H9 (cell line): ENCODE results near the gene LOXL1. TPM values are rescaled to one million over a fixed set of nuclear protein-coding genes. Genes with fewer than 3 reads are reported as not detected.
A peak's percentile ranks its signal among the peaks of the same experiment; 100 is the strongest.

ENCODE experiments used
- DNase-seq: peaks from one replicate; pipeline ENCODE4 v3.0.0-alpha.2; 2017
- H2AFZ ChIP-seq: one replicate; pipeline ENCODE4 v1.6.1; 2013; ENCODE audit warnings: mild to moderate bottlenecking, low read length, control low read depth, moderate library complexity
- H2AK5ac ChIP-seq: 2 replicates; pipeline ENCODE4 v1.6.1; 2013; ENCODE audit warnings: low read length, control low read depth, mixed read lengths; ENCODE audit not compliant: insufficient read length
- H2BK120ac ChIP-seq: one replicate; pipeline ENCODE4 v1.6.1; 2013; ENCODE audit warnings: low read depth, mild to moderate bottlenecking, low read length, control low read depth, inconsistent platforms; ENCODE audit not compliant: poor library complexity, severe bottlenecking
- H2BK12ac ChIP-seq: 2 replicates; pipeline ENCODE4 v1.6.1; 2013; ENCODE audit warnings: low read length, control low read depth, mixed read lengths, low read depth; ENCODE audit not compliant: insufficient read length
- H2BK15ac ChIP-seq: 2 replicates; pipeline ENCODE4 v1.6.1; 2013; ENCODE audit warnings: low read depth, low read length, control low read depth
- H2BK20ac ChIP-seq: one replicate; pipeline ENCODE4 v1.6.1; 2013; ENCODE audit warnings: low read depth, mild to moderate bottlenecking, low read length, control low read depth, inconsistent platforms; ENCODE audit not compliant: poor library complexity, severe bottlenecking
- H2BK5ac ChIP-seq: 2 replicates; pipeline ENCODE4 v1.6.1; 2013; ENCODE audit warnings: low read length, control low read depth, mixed read lengths; ENCODE audit not compliant: insufficient read length
- H3K14ac ChIP-seq: 2 replicates; pipeline ENCODE4 v1.6.1; 2013; ENCODE audit warnings: low read length, control low read depth; ENCODE audit not compliant: insufficient read depth
- H3K18ac ChIP-seq: 2 replicates; pipeline ENCODE4 v1.6.1; 2013; ENCODE audit warnings: low read depth, mild to moderate bottlenecking, mixed read lengths, low read length, control low read depth; ENCODE audit not compliant: insufficient read length
- H3K23ac ChIP-seq: 2 replicates; pipeline ENCODE4 v1.6.1; 2013; ENCODE audit warnings: low read length, control low read depth, mixed read lengths, low read depth; ENCODE audit not compliant: insufficient read length
- H3K23me2 ChIP-seq: 2 replicates; pipeline ENCODE4 v1.6.1; 2013; ENCODE audit warnings: low read depth, mild to moderate bottlenecking, mixed read lengths, low read length, control low read depth; ENCODE audit not compliant: insufficient read length, poor library complexity, severe bottlenecking
- H3K27ac ChIP-seq: 2 replicates; pipeline ENCODE4 v1.5.1; 2013; ENCODE audit warnings: low read length, control low read depth, mixed read lengths, low read depth; ENCODE audit not compliant: insufficient read length
- H3K27me3 ChIP-seq: 2 replicates; pipeline ENCODE4 v1.6.1; 2013; ENCODE audit warnings: low read length, control low read depth, inconsistent platforms; ENCODE audit not compliant: insufficient read depth
- H3K4ac ChIP-seq: 2 replicates; pipeline ENCODE4 v1.6.1; 2013; ENCODE audit warnings: low read depth, mild to moderate bottlenecking, control low read depth, inconsistent platforms, low read length, moderate library complexity
- H3K4me1 ChIP-seq: 2 replicates; pipeline ENCODE4 v1.6.1; 2013; ENCODE audit warnings: low read length, control low read depth, inconsistent platforms; ENCODE audit not compliant: insufficient read depth
- H3K4me2 ChIP-seq: 2 replicates; pipeline ENCODE4 v1.6.1; 2013; ENCODE audit warnings: low read length, control low read depth, mixed read lengths; ENCODE audit not compliant: insufficient read length, insufficient read depth
- H3K56ac ChIP-seq: 2 replicates; pipeline ENCODE4 v1.6.1; 2013; ENCODE audit warnings: low read depth, mild to moderate bottlenecking, mixed read lengths, low read length, control low read depth; ENCODE audit not compliant: insufficient read length
- H3K79me1 ChIP-seq: 2 replicates; pipeline ENCODE4 v1.6.1; 2013; ENCODE audit warnings: low read depth, mild to moderate bottlenecking, moderate library complexity, low read length, control low read depth, inconsistent platforms; ENCODE audit not compliant: insufficient read depth, poor library complexity, severe bottlenecking
- H3K79me2 ChIP-seq: 2 replicates; pipeline ENCODE4 v1.6.1; 2013; ENCODE audit warnings: low read length, control low read depth, inconsistent platforms; ENCODE audit not compliant: insufficient read depth
- H3K9ac ChIP-seq: 2 replicates; pipeline ENCODE4 v1.6.1; 2013; ENCODE audit warnings: low read length, control low read depth, mixed read lengths; ENCODE audit not compliant: insufficient read length; ENCODE audit errors: extremely low read depth
- H3K9me3 ChIP-seq: one replicate; pipeline ENCODE4 v1.6.1; 2013; ENCODE audit warnings: low read depth, low read length, inconsistent platforms; ENCODE audit not compliant: control insufficient read depth
- H3T11ph ChIP-seq: one replicate; pipeline ENCODE4 v1.6.1; 2013; ENCODE audit warnings: mild to moderate bottlenecking, low read length, control low read depth, inconsistent platforms
- H4K20me1 ChIP-seq: one replicate; pipeline ENCODE4 v1.6.1; 2013; ENCODE audit not compliant: control insufficient read depth, insufficient read length, insufficient read depth
- H4K5ac ChIP-seq: 2 replicates; pipeline ENCODE4 v1.6.1; 2013; ENCODE audit warnings: low read depth, mild to moderate bottlenecking, mixed read lengths, low read length, control low read depth; ENCODE audit not compliant: insufficient read length
- H4K8ac ChIP-seq: replicated peaks from 2 replicates; pipeline ENCODE4 v1.6.1; 2013; ENCODE audit warnings: low read length, control low read depth, mixed read lengths, low read depth; ENCODE audit not compliant: insufficient read length
- H4K91ac ChIP-seq: 2 replicates; pipeline ENCODE4 v1.6.1; 2013; ENCODE audit warnings: low read depth, mild to moderate bottlenecking, moderate library complexity, mixed read lengths, low read length, control low read depth; ENCODE audit not compliant: insufficient read length
- H3K27ac Mint-ChIP-seq, 3 experiments: 2 replicates in 2 of 3; 3 replicates in 1 of 3; pipeline ENCODE4 v1.8.0; 2020 to 2021; ENCODE audit warnings: mixed read lengths in 3 of 3, mild to moderate bottlenecking in 1 of 3, moderate library complexity in 1 of 3
- H3K27me3 Mint-ChIP-seq: 2 replicates; pipeline ENCODE4 v1.8.0; 2021; ENCODE audit warnings: low read depth, mild to moderate bottlenecking, moderate library complexity, mixed read lengths
- H3K36me3 Mint-ChIP-seq, 3 experiments: 2 replicates in 2 of 3; 3 replicates in 1 of 3; pipeline ENCODE4 v1.8.0; 2020 to 2021; ENCODE audit warnings: low read depth in 3 of 3, mixed read lengths in 3 of 3; ENCODE audit not compliant: insufficient read depth in 1 of 3
- H3K4me1 Mint-ChIP-seq, 2 experiments: 2 replicates each; pipeline ENCODE4 v1.8.0; 2020; ENCODE audit warnings: mixed read lengths in 2 of 2
- H3K4me3 Mint-ChIP-seq, 2 experiments: 2 replicates in 1 of 2; 3 replicates in 1 of 2; pipeline ENCODE4 v1.8.0; 2020 to 2021; ENCODE audit warnings: mild to moderate bottlenecking in 2 of 2, mixed read lengths in 2 of 2, moderate library complexity in 1 of 2
- H3K9me3 Mint-ChIP-seq, 2 experiments: 2 replicates in 1 of 2; 3 replicates in 1 of 2; pipeline ENCODE4 v1.8.0; 2020; ENCODE audit warnings: mild to moderate bottlenecking in 2 of 2, mixed read lengths in 2 of 2, moderate library complexity in 1 of 2
- WGBS: extraction: QIAGEN DNeasy Blood & Tissue Kit; methylation state at CpG from one replicate; pipeline ENCODE4 v1.1.7; 2013; ENCODE audit warnings: missing lambda C conversion rate, low lambda C conversion rate, mixed read lengths; ENCODE audit not compliant: insufficient read length; ENCODE audit errors: extremely low coverage; 5-methylcytosine and 5-hydroxymethylcytosine counted together
- total RNA-seq: library from RNA; stranded (reverse); gene quantifications from 2 replicates; pipeline ENCODE4 v1.2.1, GENCODE V29; 2021
- TF ChIP-seq, protein P1 (sequence below): fragments of 200-600 bp; sonication (generic); conservative IDR thresholded peaks from 3 replicates; pipeline ENCODE4 v1.8.0; 2021; ENCODE audit warnings: antibody characterized with exemption, mild to moderate bottlenecking

The LOXL1 gene
- total RNA-seq, 1 experiment from 2014 or later = 9.1 TPM

GRCh38 chr15:73986055-73986775 lies 60.0 kb downstream of the LOXL1 start:
- Histone ChIP-seq H2AK5ac (no peak overlapping the region), H2BK5ac (no peak overlapping the region), H3K27me3 (no peaks in the 10 kb centered on the region), H2BK20ac (no peak overlapping the region), H3K4me2 (no peak overlapping the region), H3T11ph (no peak overlapping the region), H2AFZ (no peak overlapping the region), H3K4me1 (no peaks in the 10 kb centered on the region), H4K91ac (no peak overlapping the region), H3K14ac (no peak overlapping the region), H3K23ac (no peak overlapping the region), H2BK15ac (no peak overlapping the region), H4K5ac (no peak overlapping the region), H2BK12ac (no peak overlapping the region), H3K9me3 (no peaks in the 10 kb centered on the region), H3K9ac (no peak overlapping the region), H4K20me1 (no peaks in the 10 kb centered on the region), H3K23me2 (no peaks in the 10 kb centered on the region), H4K8ac (no peak overlapping the region), H2BK120ac (no peak overlapping the region), H3K18ac (no peak overlapping the region), H3K79me1 (no peaks in the 10 kb centered on the region), H3K4ac (no peak overlapping the region), H3K56ac (no peak overlapping the region), H3K79me2 (no peaks in the 10 kb centered on the region), H3K27ac (no peak overlapping the region)
- TF ChIP-seq, protein P1, sequence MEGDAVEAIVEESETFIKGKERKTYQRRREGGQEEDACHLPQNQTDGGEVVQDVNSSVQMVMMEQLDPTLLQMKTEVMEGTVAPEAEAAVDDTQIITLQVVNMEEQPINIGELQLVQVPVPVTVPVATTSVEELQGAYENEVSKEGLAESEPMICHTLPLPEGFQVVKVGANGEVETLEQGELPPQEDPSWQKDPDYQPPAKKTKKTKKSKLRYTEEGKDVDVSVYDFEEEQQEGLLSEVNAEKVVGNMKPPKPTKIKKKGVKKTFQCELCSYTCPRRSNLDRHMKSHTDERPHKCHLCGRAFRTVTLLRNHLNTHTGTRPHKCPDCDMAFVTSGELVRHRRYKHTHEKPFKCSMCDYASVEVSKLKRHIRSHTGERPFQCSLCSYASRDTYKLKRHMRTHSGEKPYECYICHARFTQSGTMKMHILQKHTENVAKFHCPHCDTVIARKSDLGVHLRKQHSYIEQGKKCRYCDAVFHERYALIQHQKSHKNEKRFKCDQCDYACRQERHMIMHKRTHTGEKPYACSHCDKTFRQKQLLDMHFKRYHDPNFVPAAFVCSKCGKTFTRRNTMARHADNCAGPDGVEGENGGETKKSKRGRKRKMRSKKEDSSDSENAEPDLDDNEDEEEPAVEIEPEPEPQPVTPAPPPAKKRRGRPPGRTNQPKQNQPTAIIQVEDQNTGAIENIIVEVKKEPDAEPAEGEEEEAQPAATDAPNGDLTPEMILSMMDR = no peak
- Mint-ChIP-seq H3K9me3 (no peaks in the 10 kb centered on the region), H3K27me3 (peaks cover 4% of the 10 kb centered on the region), H3K4me1 (peaks cover 3 to 5% of the 10 kb centered on the region in 2 experiments; a peak in 3 of 4 replicates), H3K4me3 (no peak overlapping the region; a peak in 1 of 5 replicates), H3K36me3 (no peaks in the 10 kb centered on the region), H3K27ac (peak overlapping the region in 2 of 3 experiments; percentile 29 to 32; a peak in 1 of 7 replicates)
- whole genome bisulfite sequencing = no CpG with 5 or more reads among the region's 7 CpGs
- DNase-seq = no peak
